8988T (cell line): ENCODE results near the gene GPX6.
"Not testable (repeated sequence)": the region's sequence is repeated elsewhere in the genome, so short reads cannot be mapped to it uniquely, and the experiment has no call there.

Source experiments
- DNase-seq: peaks from one replicate; pipeline ENCODE4 v3.0.0; 2011

The GPX6 gene

DNA sequence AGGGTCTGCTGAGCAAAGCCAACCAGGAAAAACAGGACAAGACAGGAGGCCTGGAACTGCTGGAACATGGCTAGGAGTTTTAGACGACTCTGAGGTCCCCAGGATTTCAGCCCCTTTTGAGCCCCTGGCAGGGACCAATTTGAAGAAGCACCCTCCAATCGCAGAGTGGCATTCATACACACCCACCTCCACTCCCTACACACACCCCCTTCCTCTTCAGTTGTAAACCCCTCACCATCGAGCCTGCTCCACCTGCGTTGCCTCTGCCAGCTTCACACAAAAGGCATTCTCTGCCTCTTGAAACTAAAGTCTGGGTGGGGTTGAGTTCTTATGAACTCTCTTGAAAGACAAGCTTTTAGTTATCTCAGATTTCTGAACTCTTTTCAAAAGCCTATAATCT, at the start of gene GPX6:
GPX6 (minus strand) TSS at position 118 of the 400 bp plus-strand sequence; CDS start at position 68, 50 bp downstream.
- no peak for DNase-seq

DNA sequence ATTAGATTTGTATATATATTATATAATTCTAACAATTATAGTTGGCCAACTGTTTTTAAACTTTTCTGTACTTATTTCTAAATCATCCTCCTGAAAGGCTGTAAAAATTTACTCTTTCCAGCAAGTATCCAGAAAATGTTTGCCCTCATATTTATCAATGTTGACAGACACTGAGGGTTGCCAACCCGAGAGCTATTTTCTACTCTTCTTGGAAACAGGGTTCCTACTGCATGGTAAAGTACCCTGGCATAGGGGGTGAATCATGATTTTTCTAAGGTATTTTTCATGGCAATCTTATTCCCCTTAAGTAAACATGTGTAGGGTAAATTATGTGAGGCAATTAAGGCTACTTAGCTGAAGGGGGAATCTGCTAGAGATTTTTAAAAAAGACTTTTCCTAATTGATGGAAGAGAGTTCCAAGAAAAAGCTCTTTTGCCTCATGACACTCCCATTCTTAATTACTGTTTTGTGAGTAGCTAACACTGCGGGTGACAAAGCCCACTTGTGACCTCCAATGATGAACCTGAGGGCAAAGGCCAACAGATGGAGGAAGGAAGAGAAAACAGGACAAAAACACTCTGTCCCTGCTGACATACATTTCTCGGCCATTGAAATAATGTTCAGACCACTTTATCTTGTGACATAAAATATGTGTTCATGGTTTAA, 48.0 kb upstream of the GPX6 start:
- DNase-seq, result no peak

- DNase-seq, result no peak
Measured at GRCh38 chr6:28558629-28559028, 43.0 kb upstream of the GPX6 start.

- no peak for DNase-seq
Measured at GRCh38 chr6:28555136-28555535, 39.5 kb upstream of the GPX6 start.

- DNase-seq, result no peak
Measured at GRCh38 chr6:28553986-28554881, 38.6 kb upstream of the GPX6 start.

DNA sequence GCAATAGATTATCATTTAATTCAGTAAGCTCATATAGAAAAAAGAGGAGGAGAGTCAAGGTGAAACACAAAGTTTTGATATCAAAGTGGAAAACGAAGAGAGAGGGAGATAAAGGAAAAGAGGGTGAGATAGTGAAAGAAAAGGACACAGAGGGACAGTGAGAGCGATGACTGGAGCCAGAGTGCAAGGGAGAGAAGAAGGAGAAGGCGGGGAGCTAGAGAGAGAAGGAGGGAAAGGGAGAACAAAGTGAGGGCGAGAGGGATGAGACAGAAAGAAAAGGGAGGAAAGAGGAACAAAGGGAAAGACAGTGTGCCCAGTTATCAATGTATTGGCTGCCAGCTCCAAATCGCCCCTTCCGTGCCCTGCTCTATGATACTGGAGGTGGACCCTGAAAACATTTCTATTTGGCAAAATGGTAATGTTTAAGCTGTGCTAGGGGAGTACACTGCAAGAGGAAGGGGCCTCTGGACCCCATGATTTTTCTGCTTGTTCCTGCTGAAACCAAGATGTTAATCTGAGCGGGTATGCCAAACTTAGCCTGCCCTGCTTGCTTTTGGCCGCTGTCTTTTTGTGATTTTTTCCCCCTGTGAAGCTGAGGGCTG, 37.9 kb upstream of the GPX6 start:
- no peak for DNase-seq

DNA sequence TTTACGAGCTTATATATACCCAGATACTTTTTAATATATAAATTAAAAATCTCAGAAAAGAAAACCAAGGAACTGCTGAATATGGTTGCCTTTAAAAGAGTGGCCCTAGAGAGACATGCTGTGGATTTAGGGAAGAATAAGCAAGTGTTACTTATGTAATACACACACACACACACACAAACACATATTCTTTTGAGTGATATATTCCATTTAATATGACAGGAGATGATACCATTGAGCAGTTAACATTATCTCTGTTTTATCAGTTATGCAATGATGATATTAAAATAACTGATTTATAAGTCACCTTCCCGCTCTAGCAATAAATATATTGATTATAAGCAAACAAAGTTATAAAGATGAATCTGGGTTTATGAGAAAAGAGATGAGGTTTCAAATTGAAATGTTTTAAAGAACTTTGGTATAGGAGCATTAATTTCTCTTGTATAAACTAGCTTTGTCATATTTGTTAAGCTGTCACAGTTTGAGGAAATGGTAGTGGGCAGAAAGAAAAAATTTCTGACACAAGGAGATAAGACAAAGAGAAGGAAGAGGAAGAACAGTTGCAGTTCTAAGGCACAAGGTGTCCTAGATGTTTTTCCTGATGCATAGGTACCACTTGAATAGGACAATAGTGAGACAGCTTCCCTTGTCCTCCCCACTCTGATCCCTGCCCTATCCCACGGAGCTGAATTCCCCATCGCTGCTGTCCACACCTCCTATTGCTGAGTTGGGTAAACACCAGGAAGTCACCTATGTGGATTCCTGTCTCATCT, 36.5 kb upstream of the GPX6 start:
- no peak for DNase-seq

- DNase-seq, result not testable (repeated sequence)
Measured at GRCh38 chr6:28547003-28547402, 31.4 kb upstream of the GPX6 start.

DNA sequence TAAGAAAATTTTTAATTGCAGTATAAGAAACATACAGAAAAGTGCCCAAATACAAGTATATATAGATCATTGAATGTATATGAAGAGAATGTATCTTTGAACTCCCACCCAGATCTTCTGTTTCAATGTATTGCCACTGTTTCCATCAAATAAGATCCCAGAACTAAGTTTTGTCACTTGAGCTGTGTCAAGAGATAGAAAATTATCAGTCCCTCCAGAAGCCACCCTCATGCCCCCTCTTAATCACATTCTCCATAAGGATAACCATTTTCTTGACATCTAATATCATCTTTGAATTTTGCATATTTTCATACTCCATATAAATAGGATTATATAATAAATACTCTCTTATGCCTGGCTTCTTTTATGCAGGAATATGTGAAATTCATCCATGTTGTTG, 30.4 kb upstream of the GPX6 start:
- DNase-seq, result no peak

DNA sequence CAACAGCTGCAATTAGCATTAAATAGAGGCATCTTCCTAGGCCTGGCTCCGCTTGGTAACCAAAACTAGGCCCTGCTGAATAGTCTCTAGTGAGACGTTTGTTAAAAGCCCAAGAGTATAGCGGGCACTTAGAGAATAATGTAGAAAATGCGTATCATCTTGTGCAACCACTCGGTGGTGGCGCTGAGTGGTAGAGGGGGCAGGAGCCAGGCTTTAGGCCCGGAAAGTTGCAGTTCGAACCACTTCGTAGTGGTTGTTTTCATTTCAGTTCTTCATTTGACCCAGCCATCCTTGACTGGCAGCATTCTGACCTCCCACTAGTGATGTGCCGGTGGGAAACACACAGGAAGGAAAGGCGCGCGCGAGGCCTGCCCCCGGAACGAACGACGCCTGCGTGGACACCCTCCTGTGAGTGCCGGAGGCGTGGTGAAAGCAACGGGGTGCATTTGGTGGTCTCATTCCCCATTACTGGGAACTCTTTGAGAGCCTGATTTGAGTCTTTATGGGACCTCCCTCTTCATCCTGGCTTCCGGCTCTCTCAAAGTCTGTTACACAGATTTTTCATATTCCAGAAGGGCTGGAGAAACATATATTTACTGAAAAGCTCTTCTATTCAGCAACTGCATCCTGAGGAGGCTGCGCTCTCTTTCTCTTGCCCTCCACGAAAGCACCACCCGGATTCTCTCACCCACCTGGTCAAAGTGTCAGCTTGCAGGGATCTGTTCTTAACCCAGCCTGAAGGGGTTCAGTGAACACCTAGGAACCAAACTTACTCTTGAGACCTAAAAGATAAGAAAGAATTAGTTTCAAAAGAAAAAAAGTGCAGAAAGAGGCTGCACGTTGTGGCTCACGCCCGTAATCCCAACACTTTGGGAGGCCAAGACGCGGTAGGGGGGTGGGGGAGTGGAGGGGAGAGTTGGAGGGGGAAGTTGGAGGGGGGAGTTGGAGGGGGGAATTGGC, 28.3 kb upstream of the GPX6 start:
- DNase-seq, result no peak

GRCh38 chr6:28542440-28543296, 27.1 kb upstream of the GPX6 start:
- peak; percentile 59 for DNase-seq

GRCh38 chr6:28541996-28542395, 26.4 kb upstream of the GPX6 start:
- no peak for DNase-seq

- no peak for DNase-seq
Measured at GRCh38 chr6:28537509-28538140, 22.0 kb upstream of the GPX6 start.

- DNase-seq, result no peak
Measured at GRCh38 chr6:28537065-28537464, 21.5 kb upstream of the GPX6 start.

- no peak for DNase-seq
Measured at GRCh38 chr6:28534875-28535274, 19.3 kb upstream of the GPX6 start.

DNA sequence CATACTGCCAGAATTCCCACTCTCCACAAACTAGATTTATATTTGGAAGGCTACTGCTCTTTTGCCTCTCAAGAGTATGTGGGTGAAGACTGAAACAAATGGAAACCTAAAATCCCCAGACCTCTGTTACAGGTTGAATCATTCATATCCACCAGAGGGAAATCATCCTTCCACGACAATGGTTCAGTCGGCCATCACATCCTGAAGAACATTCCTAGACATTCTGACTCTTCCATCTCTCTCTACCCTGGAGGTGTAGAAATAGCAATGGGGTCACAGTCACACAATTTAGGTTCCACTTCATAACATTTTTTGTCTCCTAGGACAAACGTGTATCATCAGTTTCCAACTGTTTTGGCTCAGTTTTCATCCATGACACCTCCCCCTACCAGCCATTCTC, 18.7 kb upstream of the GPX6 start:
- DNase-seq, result no peak

- DNase-seq, result no peak
Measured at GRCh38 chr6:28531479-28532128, 16.0 kb upstream of the GPX6 start.

GRCh38 chr6:28530777-28531176, 15.2 kb upstream of the GPX6 start:
- no peak for DNase-seq

GRCh38 chr6:28525496-28526039, 10.0 kb upstream of the GPX6 start, which contains the start of gene GPX5:
Gene GPX5, plus strand, starts transcription at chr6:28525881. Its CDS starts 133 bp downstream, at chr6:28526014.
- no peak for DNase-seq
